ENCODE results near the gene EIF6.
"Not testable (repeated sequence)": the region's sequence is repeated elsewhere in the genome, so short reads cannot be mapped to it uniquely, and the experiment has no call there.

DNA sequence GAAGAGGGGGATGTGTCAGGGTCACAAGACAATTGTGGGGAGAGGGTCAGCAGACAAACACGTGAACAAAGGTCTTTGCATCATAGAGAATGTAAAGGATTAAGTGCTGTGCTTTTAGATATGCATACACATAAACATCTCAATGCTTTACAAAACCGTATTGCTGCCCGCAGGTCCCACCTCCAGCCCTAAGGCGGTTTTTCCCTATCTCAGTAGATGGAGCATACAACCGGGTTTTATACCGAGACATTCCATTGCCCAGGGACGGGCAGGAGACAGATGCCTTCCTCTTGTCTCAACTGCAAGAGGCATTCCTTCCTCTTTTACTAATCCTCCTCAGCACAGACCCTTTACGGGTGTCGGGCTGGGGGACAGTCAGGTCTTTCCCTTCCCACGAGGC is 22.3 kb downstream of the EIF6 start:
- not testable (repeated sequence) for TF ChIP-seq CTCF, POLR2AphosphoS5, POLR2A, EP300 (IDR thresholded peaks at IDR 0.05)

All from sigmoid colon (tissue), 4 donors.